NCI-H82 (cell line): ENCODE results near the gene PNPLA8.
"Not testable (repeated sequence)": the region's sequence is repeated elsewhere in the genome, so short reads cannot be mapped to it uniquely, and the experiment has no call there.

Experiments used
- DNase-seq: peaks from one replicate; lab custom pipeline; 2025; lab: John Stamatoyannopoulos, UW

The PNPLA8 gene, protein sequence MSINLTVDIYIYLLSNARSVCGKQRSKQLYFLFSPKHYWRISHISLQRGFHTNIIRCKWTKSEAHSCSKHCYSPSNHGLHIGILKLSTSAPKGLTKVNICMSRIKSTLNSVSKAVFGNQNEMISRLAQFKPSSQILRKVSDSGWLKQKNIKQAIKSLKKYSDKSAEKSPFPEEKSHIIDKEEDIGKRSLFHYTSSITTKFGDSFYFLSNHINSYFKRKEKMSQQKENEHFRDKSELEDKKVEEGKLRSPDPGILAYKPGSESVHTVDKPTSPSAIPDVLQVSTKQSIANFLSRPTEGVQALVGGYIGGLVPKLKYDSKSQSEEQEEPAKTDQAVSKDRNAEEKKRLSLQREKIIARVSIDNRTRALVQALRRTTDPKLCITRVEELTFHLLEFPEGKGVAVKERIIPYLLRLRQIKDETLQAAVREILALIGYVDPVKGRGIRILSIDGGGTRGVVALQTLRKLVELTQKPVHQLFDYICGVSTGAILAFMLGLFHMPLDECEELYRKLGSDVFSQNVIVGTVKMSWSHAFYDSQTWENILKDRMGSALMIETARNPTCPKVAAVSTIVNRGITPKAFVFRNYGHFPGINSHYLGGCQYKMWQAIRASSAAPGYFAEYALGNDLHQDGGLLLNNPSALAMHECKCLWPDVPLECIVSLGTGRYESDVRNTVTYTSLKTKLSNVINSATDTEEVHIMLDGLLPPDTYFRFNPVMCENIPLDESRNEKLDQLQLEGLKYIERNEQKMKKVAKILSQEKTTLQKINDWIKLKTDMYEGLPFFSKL

DNA sequence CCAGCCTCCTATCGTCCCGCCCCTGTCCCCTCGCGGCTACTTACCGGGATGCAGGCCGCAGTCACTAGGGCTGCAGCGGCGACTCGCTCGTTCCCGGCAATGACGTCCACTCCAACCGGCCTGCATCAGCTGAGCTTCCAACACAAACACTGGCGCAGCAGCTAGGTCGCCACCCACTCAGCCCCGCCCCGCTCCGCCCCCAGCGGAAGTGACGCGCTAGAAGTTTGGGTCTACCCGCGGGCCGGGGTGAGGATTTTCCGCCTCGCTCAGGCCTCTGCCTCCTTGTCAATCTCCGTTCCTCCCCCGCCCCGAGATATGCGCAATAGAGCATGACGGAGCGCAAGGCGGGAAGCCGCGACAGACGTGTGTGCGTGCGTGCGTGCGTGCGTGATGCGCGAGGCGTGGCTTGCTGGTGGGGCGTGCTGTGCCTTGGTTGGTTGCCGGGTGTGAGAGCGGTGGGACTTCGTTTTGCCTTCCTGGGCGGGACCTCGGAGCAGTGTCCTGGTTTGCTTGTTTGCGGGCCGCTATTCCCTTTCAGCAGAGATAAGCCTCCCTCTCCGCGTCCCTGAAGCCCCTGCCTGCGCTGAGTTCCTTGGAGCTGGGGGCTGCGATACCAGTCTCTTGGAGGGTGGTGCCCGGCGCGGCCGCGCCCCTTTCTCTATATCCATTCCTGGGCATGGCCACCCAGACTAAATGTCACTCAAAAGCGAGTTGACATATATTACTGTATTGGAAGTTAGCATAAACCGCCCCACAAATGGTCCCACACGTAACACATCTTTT is at the start of gene PNPLA8:
Gene PNPLA8, minus strand, starts transcription at position 151 of the 783 bp plus-strand sequence. CDS start 10,644 bp downstream, outside the sequence.
- peak; percentile 99 for DNase-seq

DNA sequence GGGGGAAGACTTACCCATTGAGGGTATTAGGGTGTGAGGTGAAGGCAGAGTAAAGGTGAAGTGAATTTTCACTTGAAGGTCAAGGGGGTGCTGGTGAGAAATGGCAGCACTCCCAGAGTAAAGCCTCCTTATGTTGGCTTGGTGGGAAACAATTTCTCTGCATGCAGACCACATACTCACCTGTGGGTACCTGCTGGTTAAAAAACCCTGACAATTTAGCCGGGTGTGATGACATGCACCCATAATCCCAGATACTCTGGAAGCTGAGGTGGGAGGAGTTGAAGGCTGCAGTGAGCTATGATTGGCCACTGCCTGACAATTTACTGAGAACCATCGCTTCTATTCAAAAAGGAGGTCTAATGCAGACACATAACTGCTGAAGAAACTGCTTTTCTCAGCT is 49.2 kb upstream of the PNPLA8 start:
- DNase-seq: no peak

DNA sequence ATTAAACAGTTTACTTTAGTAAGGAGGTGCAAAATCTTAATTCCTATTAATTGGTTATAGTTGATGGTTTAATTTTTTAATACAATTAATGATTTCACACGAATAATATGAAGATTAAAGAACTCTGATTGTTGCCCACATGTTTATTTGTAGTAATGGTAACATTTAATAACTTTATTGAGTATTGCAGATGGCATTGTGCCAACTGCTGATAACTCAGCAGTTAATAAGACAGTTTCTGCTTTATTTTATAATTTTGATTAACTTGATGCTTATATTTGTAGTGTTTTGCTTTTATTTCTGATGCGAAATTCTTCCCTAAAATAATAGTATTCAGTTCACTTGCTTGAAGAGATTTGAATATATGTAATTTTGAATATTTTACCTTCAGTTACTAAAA is 46.5 kb upstream of the PNPLA8 start:
- DNase-seq: no peak

DNA sequence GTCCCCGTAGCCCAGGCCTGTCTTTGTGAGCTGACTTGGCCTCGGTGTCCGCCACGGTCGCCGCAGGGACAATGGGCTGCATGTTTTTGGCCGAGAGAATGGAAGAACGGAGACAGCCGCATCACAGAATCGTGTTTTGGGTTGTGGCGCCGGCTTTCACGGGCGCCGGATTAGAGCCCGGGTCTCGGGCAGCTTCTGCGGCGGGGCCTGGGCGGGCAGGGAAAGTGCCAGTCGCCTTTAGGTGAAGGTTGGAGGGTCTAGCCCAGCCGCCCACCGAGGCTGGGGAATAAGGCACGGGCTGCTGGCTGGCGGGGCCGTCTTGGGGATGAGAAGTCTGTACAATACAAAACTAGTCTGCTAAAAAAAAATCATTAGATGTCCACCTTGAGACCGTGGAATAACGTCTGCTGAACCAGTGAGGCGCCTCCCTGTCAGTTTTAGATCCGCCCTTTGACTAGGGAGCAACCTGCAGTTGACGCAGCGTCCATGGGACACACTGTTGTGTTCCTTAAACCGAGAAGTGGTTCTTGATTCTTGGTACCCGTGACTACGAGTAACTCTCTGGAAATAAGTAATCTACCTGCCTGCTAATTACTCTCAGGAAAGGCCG is 44.3 kb upstream of the PNPLA8 start:
- DNase-seq: peak; percentile 65

DNA sequence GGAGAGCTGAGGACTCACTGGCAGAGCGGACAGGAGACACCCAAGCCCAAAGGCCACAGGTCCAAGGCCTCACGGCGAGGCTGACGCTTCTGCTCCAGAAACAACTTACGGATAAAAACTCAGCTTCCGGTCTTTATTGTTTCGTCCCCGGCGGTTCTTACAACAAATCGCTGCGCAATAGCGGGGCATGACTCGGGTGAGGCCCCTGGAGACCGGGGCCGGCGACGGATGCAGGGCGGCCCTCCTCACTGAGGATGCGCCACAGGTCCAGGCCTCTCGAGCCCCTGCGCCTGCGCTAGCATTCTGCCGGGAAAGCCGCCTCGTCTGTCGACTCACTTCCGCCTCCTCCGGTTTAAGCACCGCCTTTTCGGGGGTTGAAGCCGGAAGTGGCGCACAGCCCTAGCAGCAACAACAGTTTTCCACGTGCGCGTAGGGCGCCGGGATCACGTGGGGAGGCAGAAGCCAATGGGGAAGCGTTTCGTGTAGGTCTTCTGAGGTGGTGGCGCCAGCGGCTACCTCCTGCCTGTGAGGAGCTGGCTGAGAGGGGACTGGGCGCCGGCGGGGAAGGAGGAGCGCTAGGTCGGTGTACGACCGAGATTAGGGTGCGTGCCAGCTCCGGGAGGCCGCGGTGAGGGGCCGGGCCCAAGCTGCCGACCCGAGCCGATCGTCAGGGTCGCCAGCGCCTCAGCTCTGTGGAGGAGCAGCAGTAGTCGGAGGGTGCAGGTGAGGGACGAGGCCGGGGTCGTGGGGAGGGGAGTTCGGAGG is 43.6 kb upstream of the PNPLA8 start, which contains the start of the genes DNAJB9 and THAP5:
Gene DNAJB9, plus strand, starts transcription at position 494 of the 765 bp plus-strand sequence. CDS start 1,853 bp downstream, outside the sequence.
Gene THAP5, minus strand, starts transcription at position 326 of the 765 bp plus-strand sequence. Its CDS starts 137 bp downstream, at position 189.
- DNase-seq: peak; percentile 100

DNA sequence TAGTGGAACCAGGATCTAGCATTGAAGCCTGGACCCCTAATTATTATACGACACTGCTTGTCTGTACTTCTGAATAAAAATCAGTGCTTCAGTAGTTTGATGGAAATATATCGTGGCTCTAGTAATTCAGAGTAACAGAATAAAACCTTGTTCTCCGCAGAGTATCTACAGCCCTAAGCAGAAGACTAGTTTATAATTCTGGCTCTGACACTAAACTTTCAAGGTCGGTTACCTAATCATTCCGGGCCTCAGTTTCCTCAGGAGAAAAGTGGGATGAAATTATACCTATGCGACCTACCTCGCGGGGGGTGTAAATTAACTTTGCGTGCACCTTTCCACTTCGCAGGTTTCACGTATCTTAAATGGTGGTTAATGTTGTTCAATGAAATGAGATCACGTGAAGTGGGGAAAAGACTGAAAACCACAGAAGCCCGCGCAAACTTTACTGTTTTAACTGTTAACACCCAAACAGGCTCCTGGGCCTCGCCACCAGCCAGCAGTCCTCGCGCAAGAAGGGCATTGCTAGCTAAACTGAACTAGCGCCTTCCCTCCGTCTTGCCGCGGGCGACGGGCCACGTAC is 43.0 kb upstream of the PNPLA8 start:
- DNase-seq: no peak

DNA sequence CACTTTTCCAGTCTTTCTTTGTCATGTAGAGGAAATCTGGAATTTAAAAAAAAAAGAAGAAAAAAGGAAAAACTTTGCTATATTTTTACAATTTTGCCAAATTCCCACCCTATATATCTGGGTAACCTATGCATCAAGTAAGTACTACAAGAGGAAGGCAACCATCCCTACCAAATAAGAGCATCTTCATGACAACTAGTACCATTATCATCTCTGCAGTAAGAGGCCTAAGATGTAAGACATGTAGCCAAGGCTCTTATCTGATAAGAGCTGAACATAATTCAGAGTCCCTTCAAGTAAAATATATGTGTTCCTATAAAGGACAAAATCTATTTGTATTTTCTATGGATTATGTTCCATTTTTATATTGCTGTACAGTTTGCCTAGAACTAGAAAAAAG is 40.1 kb upstream of the PNPLA8 start:
- DNase-seq: no peak

DNA sequence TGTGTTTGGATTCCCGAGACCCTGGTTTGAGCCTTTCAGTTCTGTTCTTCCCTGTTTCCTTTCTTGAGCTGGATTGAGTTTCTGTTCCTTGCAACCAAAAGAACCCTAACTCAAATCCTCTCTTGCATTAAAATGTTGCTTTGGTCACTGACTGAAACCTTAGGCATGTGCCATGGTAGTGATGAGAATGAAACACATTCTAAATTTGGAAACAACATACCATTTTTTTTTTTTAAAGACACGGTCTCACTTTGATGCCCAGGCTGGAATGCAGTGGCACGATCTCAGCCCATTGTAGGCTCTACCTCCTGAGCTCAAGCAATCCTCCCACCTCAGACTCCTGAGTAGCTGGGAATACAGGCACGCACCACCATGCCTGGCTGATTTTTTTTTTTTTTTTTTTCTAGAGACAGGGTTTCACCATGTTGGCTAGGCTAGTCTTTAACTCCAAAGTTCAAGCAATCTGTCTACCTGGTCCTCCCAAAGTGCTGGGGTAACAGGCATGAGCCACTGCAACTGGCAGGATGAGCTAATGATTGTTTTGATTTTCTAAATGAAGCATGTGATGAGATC is 35.2 kb upstream of the PNPLA8 start:
- DNase-seq: no peak

DNA sequence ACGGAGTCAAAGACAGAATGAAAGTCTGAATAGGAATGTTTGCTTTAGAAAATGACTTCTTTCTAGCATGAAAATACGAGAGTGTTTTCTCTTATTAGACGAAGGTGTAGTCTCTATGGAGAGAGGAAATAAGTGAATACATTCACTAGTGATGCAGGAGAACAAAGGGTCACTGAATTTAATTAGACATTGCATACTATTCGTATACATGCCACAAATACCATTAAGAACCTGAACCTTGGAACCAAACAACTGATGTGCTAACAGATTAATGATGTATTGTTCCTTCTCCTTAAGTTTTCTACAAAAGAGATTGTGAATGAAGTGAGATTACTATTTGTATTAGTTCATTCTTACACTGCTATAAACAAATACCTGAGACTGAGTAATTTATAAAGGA is 33.3 kb upstream of the PNPLA8 start:
- DNase-seq: no peak

DNA sequence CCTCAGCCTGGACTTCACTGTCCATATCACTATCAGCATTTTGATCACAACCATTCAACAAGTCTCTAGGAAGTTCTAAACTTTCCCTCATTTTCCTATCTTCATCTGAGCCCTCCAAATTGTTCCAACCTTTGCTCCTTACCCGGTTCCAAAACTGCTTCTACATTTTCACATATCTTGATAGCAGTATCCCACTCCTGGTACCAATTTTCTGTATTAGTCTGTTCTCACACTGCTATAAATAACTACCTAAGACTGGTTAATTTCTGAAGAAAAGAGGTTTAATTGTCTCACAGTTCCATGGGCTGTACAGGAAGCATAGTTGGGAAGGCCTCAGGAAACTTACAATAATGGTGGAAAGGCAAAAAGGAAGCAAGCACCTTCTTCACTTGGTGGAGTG is 31.7 kb upstream of the PNPLA8 start:
- no peak for DNase-seq

DNA sequence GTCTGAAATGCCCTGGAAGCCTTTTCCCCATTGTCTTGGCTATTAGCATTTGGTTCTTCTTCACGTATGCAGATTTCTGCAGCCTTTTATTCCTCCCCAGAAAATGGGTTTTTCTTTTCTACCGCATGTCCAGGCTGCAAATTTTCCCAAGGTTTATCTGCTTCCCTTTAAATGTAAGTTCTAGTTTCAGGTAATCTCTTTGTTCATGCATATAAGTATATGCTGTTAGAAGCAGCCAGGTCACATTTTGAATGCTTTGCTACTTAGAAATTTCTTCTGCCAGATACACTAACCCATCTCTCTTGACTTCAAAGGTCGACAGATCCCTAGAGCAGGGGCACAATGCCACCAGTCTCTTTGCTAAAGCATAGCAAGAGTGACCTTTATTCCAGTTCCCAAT is 31.3 kb upstream of the PNPLA8 start:
- DNase-seq: no peak

DNA sequence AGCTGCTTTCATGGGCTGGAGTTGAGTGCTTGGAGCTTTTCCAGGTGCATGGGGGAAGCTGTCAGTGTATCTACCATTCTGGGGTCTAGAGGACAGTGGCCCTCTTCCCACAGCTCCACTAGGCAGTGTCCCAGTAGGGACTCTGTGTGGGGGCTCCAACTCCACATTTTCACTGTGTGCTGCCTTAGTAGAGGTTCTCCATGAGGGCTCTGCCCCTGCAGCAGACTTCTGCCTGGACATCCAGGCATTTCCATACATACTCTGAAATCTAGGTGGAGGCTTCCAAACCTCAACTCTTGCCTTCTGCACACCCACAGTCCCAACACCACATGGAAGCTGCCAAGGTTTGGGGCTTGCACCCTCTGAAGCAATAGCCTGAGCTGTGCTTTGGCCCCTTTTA is 30.7 kb upstream of the PNPLA8 start:
- DNase-seq: not testable (repeated sequence)

DNA sequence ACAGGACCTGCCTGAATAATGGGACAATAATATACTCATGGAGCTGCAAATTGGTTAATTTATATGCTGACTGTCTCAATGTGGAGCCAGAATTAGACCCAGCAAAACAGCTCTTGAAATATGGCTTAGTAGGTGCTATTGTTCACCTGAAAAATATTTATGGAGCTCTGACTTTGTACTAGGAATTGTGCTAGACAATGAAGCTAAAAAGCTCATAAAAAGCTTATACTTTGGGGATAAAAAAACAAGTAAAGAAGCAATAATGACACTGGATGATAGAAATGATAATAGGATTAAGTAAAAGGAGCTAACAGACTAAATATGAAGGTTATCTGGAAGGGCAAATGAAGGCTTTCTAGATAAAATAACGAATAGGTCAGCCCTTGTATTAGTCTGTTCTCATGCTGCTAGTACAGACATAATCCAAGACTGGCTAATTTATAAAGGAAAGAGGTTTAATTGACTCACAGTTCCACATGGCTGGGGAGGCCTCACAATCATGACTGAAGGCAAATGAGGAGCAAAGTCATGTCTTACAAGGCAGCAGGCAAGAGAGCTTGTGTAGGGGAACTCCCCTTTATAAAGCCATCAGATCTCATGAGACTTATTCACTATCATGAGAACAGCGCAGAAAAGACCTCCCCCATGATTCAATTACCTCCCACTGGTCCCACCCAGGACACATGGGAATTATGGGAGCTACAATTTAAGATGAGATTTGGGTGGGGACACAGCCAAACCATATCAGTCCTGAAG is 22.4 kb upstream of the PNPLA8 start:
- not testable (repeated sequence) for DNase-seq

DNA sequence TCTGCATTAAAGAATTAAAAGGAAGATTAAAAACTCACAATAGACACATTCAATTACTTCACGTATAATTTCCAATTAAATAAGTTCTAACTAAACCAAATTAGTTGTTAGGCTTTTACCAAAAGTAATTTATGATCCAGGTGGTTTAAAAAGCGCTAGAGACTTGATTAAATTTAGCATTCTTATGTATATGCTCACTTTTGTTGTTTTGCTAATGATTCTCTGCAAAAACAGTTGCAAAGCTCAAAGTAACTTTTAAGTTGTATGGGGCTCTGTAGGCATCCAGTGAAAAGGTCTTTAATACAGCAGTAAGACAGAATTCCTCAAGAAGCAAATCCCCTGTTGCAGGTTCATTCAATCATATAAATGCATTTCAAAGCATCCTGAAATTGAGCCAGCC is 15.5 kb upstream of the PNPLA8 start:
- DNase-seq: no peak

DNA sequence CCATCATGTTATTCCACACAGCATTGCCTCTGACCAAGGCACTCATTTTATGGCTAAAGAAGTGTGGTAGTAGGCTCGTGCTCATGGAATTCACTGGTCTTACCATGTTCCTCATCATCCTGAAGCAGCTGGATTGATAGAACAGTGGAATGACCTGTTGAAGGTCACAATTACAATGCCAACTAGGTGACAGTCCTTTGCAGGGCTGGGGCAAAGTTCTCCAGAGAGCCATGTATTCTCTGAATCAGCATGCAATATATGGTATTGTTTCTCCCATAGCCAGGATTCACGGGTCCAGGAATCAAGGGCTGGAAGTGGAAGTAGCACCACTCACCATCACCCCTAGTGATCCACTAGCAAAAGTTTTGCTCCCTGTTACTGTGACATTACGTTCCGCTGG is 12.8 kb upstream of the PNPLA8 start:
- DNase-seq: not testable (repeated sequence)

DNA sequence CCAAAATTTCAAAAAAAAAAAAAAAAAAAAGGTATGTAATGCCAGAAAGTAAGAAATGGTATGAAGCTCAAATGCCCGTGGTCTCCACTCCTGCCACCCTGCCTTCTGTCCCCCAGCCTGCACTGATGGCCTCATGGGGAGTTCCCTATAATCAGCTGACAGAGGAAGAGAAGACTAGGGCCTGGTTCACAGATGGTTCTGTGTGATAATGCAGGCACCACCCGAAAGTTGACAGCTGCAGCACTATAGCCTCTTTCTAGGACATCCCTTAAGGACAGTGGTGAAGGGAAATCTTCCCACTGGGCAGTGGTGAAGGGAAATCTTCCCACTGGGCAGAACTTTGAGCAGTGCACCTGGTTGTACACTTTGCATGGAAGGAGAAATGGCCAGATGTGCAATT is 12.3 kb upstream of the PNPLA8 start:
- peak; percentile 46 for DNase-seq

DNA sequence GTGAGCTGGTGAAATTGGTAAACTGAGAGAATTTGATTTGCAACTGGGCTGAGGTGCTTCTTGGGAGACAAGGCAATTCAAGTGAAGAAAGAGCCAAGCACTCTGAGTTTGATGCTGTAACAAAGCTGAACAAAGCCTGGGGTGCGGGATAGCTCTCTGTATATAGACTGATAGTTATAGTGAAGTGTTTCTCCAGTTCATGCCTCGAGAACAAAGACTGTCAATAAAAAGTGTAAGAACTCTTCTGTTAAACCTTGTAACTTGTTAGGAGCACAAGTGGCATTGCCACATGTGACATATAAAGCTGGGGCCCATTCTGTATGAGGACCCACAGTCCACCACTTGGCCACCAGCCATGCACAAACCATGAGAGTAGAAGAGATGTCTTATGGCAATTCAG is 11.3 kb upstream of the PNPLA8 start:
- DNase-seq: no peak

DNA sequence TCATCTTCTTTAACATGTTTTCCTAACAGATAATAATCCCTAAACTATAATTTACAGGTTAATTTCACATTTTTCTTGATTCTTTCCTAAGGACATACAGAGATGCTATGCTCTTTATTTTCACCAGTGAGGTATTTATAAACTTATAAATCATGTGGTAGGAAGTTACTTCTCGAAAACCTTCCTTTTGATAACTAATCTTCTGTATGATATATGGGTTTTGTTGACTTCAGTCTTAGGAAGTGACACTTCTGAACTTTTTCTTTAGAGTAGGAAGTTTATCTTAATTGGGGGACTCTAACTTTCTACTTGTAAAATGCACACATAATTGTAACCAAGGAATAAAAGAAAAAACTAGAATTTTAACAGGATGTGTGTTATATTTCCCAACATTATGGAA is 9.8 kb upstream of the PNPLA8 start:
- no peak for DNase-seq

DNA sequence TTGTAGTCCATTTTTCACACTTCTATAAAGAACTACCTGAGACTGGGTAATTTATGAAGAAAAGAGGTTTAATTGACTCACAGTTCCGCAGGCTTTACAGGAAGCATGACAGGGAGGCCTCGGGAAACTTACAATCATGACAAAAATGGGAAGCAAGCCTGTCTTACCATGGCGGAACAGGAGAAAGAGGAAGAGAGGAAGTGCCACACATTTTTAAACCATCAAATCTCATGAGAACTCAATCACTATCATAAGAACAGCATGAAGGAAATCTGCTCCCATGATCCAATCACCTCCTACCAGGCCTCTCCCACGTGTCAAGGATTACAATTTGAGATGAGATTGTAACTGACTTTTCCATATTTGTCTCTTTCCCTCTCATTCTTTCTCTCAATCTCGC is 9.3 kb upstream of the PNPLA8 start:
- DNase-seq: no peak

DNA sequence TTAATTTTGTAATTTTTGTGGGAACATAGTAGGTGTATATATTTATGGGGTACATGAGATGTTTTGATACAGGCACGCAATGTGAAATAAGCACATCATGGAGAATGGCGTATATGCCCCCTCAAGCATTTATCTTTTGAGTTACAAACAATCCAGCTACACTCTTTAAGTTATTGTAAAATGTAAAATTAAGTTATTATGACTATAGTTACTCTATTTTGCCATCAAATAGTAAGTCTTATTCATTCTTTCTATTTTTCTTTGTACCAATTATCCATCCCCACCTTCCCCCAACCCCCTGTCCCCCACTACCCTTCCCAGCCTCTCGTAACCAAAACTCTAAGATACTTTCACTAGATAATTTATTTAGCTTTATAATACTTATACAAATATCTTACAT is 7.8 kb upstream of the PNPLA8 start:
- no peak for DNase-seq
